Measurements from ENCODE around the gene PSME2. TPM values are rescaled to one million over a fixed set of nuclear protein-coding genes. Genes with fewer than 3 reads are reported as not detected.
A peak's percentile ranks its signal among the peaks of the same experiment; 100 is the strongest.

PSME2 gene
- total and polyA plus RNA-seq, 10 of the 15 experiments (the other 5 are each of a cell fraction or from before 2014, with no cell fraction given): 510 to 3,542 (median 913) TPM

DNA sequence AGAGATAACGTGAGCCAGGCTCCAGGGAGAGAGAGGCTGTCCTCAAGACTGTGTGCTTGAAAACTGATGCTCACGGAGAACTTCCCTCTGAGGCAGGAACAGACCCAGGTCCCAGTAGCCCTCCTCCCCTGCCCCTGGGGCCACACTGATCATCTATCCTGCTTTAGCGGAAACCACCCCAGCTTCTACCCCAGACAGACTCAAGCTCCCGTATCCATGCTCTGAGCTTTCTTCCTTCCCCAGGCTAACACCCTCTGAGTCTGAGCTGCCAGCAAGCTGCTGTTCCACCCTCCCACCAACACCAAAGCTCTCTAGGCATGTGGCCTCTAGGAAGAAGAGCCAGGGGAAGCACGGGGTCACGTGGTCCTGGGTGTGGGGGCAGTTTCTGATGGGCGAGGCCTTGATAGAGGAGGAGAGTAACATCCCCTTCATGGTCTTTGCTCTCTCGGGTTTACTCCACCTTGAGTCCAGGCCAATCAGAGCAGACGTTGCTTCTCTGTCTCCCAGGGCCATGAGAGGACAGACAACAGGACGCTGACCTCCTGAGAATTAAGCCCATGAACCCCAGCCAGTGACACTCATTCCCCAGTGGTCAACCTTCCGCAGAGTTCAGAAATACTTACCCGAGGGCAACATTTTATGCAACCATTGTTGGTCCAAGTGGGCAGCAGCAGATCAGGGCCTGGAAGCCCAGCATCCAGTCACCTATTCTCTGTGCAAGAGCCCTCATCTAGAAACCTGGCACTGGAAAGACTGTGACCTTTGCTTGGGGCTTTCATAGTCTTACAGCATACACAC, 50.9 kb downstream of the PSME2 start (continued):
- TF ChIP-seq, protein P1, sequence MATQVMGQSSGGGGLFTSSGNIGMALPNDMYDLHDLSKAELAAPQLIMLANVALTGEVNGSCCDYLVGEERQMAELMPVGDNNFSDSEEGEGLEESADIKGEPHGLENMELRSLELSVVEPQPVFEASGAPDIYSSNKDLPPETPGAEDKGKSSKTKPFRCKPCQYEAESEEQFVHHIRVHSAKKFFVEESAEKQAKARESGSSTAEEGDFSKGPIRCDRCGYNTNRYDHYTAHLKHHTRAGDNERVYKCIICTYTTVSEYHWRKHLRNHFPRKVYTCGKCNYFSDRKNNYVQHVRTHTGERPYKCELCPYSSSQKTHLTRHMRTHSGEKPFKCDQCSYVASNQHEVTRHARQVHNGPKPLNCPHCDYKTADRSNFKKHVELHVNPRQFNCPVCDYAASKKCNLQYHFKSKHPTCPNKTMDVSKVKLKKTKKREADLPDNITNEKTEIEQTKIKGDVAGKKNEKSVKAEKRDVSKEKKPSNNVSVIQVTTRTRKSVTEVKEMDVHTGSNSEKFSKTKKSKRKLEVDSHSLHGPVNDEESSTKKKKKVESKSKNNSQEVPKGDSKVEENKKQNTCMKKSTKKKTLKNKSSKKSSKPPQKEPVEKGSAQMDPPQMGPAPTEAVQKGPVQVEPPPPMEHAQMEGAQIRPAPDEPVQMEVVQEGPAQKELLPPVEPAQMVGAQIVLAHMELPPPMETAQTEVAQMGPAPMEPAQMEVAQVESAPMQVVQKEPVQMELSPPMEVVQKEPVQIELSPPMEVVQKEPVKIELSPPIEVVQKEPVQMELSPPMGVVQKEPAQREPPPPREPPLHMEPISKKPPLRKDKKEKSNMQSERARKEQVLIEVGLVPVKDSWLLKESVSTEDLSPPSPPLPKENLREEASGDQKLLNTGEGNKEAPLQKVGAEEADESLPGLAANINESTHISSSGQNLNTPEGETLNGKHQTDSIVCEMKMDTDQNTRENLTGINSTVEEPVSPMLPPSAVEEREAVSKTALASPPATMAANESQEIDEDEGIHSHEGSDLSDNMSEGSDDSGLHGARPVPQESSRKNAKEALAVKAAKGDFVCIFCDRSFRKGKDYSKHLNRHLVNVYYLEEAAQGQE (IDR thresholded peaks at IDR 0.05; ENCODE audit: low read depth, low read length): no peak
- no peak for TF ChIP-seq GABPA (IDR thresholded peaks at IDR 0.05; ENCODE audit: low read depth)
- TF ChIP-seq ZSCAN29 (IDR thresholded peaks at IDR 0.05): no peak
- TF ChIP-seq IKZF2 (IDR thresholded peaks at IDR 0.05): peak; percentile 44 to 66; a peak in 3 of 4 replicates
- TF ChIP-seq, protein P2, sequence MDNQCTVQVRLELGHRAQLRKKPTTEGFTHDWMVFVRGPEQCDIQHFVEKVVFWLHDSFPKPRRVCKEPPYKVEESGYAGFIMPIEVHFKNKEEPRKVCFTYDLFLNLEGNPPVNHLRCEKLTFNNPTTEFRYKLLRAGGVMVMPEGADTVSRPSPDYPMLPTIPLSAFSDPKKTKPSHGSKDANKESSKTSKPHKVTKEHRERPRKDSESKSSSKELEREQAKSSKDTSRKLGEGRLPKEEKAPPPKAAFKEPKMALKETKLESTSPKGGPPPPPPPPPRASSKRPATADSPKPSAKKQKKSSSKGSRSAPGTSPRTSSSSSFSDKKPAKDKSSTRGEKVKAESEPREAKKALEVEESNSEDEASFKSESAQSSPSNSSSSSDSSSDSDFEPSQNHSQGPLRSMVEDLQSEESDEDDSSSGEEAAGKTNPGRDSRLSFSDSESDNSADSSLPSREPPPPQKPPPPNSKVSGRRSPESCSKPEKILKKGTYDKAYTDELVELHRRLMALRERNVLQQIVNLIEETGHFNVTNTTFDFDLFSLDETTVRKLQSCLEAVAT (IDR thresholded peaks at IDR 0.05): peak; percentile 77
- TF ChIP-seq POLR2A (IDR thresholded peaks at IDR 0.05; ENCODE audit: low read depth, low read length): peak; percentile 98
- peak; percentile 98 for TF ChIP-seq TAF1 (IDR thresholded peaks at IDR 0.05; ENCODE audit: borderline replicate concordance, low read depth, low read length)
- peak; percentile 87 for TF ChIP-seq MXI1 (IDR thresholded peaks at IDR 0.05; ENCODE audit: low read depth, low read length)
- peak; percentile 13; the same call in 1 of the 2 replicates for TF ChIP-seq SMC3 (IDR thresholded peaks at IDR 0.05; ENCODE audit: borderline replicate concordance, low read length)
- TF ChIP-seq KLF5 (IDR thresholded peaks at IDR 0.05; ENCODE audit: partially characterized antibody): no peak
- no peak for TF ChIP-seq MTA2 (IDR thresholded peaks at IDR 0.05; ENCODE audit: low read depth)
- no peak for TF ChIP-seq ZNF622 (IDR thresholded peaks at IDR 0.05)
- no peak for TF ChIP-seq BACH1 (IDR thresholded peaks at IDR 0.05; ENCODE audit: borderline replicate concordance)
- 0 out of 2 replicates have a peak, but pooled peaks have one; percentile 35 for TF ChIP-seq ESRRA (IDR thresholded peaks at IDR 0.05; ENCODE audit: low read length)
- no peak; the same call in none of the 2 replicates for TF ChIP-seq HCFC1 (IDR thresholded peaks at IDR 0.05; ENCODE audit: low read length)
- TF ChIP-seq YBX1 (IDR thresholded peaks at IDR 0.05): no peak
- no peak for TF ChIP-seq DPF2 (IDR thresholded peaks at IDR 0.05)
- TF ChIP-seq RELA (IDR thresholded peaks at IDR 0.05; ENCODE audit: borderline replicate concordance, partially characterized antibody): peak; percentile 50
- TF ChIP-seq, protein P3, sequence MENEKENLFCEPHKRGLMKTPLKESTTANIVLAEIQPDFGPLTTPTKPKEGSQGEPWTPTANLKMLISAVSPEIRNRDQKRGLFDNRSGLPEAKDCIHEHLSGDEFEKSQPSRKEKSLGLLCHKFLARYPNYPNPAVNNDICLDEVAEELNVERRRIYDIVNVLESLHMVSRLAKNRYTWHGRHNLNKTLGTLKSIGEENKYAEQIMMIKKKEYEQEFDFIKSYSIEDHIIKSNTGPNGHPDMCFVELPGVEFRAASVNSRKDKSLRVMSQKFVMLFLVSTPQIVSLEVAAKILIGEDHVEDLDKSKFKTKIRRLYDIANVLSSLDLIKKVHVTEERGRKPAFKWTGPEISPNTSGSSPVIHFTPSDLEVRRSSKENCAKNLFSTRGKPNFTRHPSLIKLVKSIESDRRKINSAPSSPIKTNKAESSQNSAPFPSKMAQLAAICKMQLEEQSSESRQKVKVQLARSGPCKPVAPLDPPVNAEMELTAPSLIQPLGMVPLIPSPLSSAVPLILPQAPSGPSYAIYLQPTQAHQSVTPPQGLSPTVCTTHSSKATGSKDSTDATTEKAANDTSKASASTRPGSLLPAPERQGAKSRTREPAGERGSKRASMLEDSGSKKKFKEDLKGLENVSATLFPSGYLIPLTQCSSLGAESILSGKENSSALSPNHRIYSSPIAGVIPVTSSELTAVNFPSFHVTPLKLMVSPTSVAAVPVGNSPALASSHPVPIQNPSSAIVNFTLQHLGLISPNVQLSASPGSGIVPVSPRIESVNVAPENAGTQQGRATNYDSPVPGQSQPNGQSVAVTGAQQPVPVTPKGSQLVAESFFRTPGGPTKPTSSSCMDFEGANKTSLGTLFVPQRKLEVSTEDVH (IDR thresholded peaks at IDR 0.05; ENCODE audit: low read depth, partially characterized antibody): no peak
- TF ChIP-seq CBFB (IDR thresholded peaks at IDR 0.05; ENCODE audit: low read depth): peak; percentile 69; the same call in 1 of the 2 replicates
- TF ChIP-seq NFYB (IDR thresholded peaks at IDR 0.05; ENCODE audit: insufficient read depth, low read depth, low read length): peak; percentile 84
- peak; percentile 98 for TF ChIP-seq PML (IDR thresholded peaks at IDR 0.05; ENCODE audit: low read length)
- TF ChIP-seq, protein P4, sequence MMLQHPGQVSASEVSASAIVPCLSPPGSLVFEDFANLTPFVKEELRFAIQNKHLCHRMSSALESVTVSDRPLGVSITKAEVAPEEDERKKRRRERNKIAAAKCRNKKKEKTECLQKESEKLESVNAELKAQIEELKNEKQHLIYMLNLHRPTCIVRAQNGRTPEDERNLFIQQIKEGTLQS (IDR thresholded peaks at IDR 0.05; ENCODE audit: borderline replicate concordance, extremely low read depth, low read depth, low read length): peak; percentile 58; the same call in 1 of the 2 replicates
- TF ChIP-seq ASH2L (IDR thresholded peaks at IDR 0.05; ENCODE audit: borderline replicate concordance, low read depth): no peak
